ENCODE results near the gene ABCC4.
A peak's percentile ranks its signal among the peaks of the same experiment; 100 is the strongest.

ABCC4 gene

GRCh38 chr13:95301183-95301967, at the start of gene ABCC4:
Gene ABCC4, minus strand, starts transcription at chr13:95301451. Its CDS starts 137 bp downstream, at chr13:95301314.
- DNase-seq: peak; percentile 36

GRCh38 chr13:95349267-95349666, 48.0 kb upstream of the ABCC4 start:
- DNase-seq: no peak

- DNase-seq: no peak
These were observed 42.7 kb upstream of the ABCC4 start for GRCh38 chr13:95343944-95344343.

- no peak for DNase-seq
These were observed 40.2 kb upstream of the ABCC4 start for GRCh38 chr13:95341441-95341840.

GRCh38 chr13:95338905-95339304, 37.7 kb upstream of the ABCC4 start:
- no peak for DNase-seq

GRCh38 chr13:95337597-95337996, 36.3 kb upstream of the ABCC4 start:
- DNase-seq: no peak

GRCh38 chr13:95335667-95336066, 34.4 kb upstream of the ABCC4 start:
- no peak for DNase-seq

- no peak for DNase-seq
These were observed 27.1 kb upstream of the ABCC4 start for GRCh38 chr13:95328386-95328785.

- no peak for DNase-seq
These were observed 25.9 kb upstream of the ABCC4 start for GRCh38 chr13:95327190-95327589.

GRCh38 chr13:95326695-95327094, 25.4 kb upstream of the ABCC4 start:
- DNase-seq: no peak

- DNase-seq: no peak
These were observed 24.2 kb upstream of the ABCC4 start for GRCh38 chr13:95325485-95325884.

GRCh38 chr13:95323930-95324662, 22.8 kb upstream of the ABCC4 start:
- no peak for DNase-seq

- DNase-seq: no peak
These were observed 18.5 kb upstream of the ABCC4 start for GRCh38 chr13:95319551-95320274.

GRCh38 chr13:95317039-95317989, 16.1 kb upstream of the ABCC4 start:
- no peak for DNase-seq

GRCh38 chr13:95315752-95316151, 14.5 kb upstream of the ABCC4 start:
- no peak for DNase-seq

GRCh38 chr13:95307507-95307906, 6.3 kb upstream of the ABCC4 start:
- DNase-seq: no peak

GRCh38 chr13:95304453-95304852, 3.2 kb upstream of the ABCC4 start:
- no peak for DNase-seq

- DNase-seq: no peak
These were observed 730 bp upstream of the ABCC4 start for GRCh38 chr13:95301968-95302393.

- DNase-seq: no peak
These were observed 547 bp downstream of the ABCC4 start for GRCh38 chr13:95300625-95301182.

GRCh38 chr13:95298971-95299621, 2.2 kb downstream of the ABCC4 start:
- DNase-seq: no peak

GRCh38 chr13:95298169-95298965, 2.9 kb downstream of the ABCC4 start:
- DNase-seq: no peak
